VCaP (cell line): ENCODE measurements around the gene RNF5.

Source experiments
- H3K27ac ChIP-seq: fragments of 450-650 bp; 2 replicates; pipeline ENCODE4 v1.5.1; 2017
- TF ChIP-seq, protein P1 (sequence below): fragments of 450-650 bp; conservative IDR thresholded peaks from 2 replicates; pipeline ENCODE4 v1.5.1; 2017; ENCODE audit warnings: mild to moderate bottlenecking, moderate library complexity

RNF5 gene

GRCh38 chr6:32216285-32216684 lies 38.1 kb downstream of the RNF5 start:
- no peak overlapping the region for H3K27ac ChIP-seq
- TF ChIP-seq, protein P1, sequence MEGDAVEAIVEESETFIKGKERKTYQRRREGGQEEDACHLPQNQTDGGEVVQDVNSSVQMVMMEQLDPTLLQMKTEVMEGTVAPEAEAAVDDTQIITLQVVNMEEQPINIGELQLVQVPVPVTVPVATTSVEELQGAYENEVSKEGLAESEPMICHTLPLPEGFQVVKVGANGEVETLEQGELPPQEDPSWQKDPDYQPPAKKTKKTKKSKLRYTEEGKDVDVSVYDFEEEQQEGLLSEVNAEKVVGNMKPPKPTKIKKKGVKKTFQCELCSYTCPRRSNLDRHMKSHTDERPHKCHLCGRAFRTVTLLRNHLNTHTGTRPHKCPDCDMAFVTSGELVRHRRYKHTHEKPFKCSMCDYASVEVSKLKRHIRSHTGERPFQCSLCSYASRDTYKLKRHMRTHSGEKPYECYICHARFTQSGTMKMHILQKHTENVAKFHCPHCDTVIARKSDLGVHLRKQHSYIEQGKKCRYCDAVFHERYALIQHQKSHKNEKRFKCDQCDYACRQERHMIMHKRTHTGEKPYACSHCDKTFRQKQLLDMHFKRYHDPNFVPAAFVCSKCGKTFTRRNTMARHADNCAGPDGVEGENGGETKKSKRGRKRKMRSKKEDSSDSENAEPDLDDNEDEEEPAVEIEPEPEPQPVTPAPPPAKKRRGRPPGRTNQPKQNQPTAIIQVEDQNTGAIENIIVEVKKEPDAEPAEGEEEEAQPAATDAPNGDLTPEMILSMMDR, result no peak

GRCh38 chr6:32216998-32217397 lies 38.8 kb downstream of the RNF5 start:
- TF ChIP-seq, protein P1, result no peak
- no peak overlapping the region for H3K27ac ChIP-seq

GRCh38 chr6:32218167-32218566 lies 40.0 kb downstream of the RNF5 start:
- no peak overlapping the region for H3K27ac ChIP-seq

DNA sequence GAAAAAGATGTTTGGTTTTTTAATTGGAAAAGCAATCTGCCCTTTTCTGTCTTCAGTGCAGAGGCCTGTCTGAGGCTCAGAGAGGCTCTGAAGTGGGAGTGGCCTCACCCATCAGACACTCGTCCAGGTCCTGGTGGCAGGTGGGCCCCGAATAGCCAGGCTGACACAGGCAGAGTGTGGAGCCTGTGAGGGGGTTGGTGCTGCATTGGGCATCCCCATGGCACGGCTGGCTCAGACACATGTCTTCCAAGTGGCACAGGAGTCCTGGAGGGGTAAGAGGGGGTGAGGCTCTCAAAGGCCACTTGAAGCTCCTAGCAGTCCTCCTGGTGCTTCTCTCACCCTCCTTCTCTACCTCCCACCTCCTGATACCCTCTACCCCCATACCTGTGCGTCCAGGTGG lies 41.8 kb downstream of the RNF5 start:
- no peak overlapping the region for H3K27ac ChIP-seq
- TF ChIP-seq, protein P1, result no peak

More at GRCh38 chr6:32218167-32218566, 40.0 kb downstream of the RNF5 start:
- TF ChIP-seq, protein P1, result no peak

DNA sequence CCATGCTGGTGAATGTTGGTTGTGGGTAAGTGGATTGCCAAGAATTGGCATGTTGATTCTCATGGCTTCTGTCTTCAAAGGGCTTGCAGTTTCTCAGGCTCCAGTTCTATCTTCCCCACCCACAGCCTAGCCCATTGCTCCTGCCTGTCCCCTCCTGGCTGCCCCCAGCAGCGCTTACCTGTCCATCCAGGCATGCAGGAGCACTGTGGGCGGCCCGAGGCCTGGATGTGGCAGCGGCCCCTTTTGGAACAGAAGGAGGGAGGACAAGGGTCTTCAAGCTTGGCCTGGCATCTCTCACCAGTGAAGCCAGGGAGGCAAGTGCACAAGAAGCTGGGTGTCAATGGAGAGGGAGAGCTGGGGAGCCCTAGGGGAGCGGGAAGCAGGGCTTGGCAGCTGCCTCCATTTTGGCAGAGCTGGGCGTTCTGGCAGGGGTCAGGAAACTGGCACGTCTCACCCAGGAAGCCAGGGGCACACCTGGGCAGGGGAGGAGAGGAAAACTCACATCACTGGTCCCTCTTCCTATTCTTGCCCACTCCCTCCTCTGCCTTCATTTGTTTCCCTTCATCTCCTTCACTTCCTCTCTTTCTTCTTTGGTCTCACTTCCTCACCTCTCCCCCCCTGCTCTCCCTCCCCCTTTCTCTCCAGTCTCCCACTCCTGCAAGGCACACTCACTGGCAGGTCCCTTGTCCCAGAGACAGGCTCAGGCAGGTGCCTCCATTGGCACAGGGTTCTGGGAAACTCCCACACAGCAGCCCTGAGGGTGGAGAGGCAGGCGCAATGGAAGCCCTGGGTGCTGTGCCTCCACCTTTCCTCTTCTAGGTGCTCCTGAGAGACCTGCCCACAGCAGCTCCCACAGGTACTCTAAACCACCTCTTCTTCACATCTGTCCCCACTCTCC lies 44.4 kb downstream of the RNF5 start:
- H3K27ac ChIP-seq, result no peak overlapping the region
- TF ChIP-seq, protein P1, result no peak

GRCh38 chr6:32223258-32224235 lies 45.3 kb downstream of the RNF5 start, which contains the start of gene NOTCH4:
TSS of gene NOTCH4 (minus strand) at chr6:32224067. CDS start at chr6:32223928, 139 bp downstream.
- no peak within 1 kb of the TSS for H3K27ac ChIP-seq
- TF ChIP-seq, protein P1, result no peak

- H3K27ac ChIP-seq, result no peak overlapping the region
- TF ChIP-seq, protein P1, result no peak
Observed at GRCh38 chr6:32224696-32225095, 46.5 kb downstream of the RNF5 start.
